ENCODE data around the gene SLK. TPM values are rescaled to one million over a fixed set of nuclear protein-coding genes. Genes with fewer than 3 reads are reported as not detected.
A peak's percentile ranks its signal among the peaks of the same experiment; 100 is the strongest.

Gene SLK
- total RNA-seq, 2 experiments from 2014 or later = 20.5 to 20.8 TPM

DNA sequence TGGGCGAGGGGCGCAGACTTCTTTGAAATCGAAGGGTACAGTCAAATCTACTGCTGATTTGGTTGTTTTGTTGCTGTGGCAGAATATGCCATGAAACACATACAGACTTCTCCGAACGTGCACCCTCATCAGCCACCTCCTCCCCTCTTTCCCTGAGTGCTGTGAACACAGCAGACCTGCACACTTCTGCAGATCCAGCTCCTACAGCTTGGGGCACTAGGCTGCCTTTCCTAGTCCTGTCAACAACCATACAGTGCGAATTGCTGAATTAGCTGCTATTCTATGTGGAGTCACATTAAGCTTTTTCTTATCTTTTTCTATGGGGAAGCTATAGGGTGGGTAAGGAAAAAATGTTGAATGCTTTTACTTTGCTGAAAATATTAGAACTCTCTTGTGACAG, 61.2 kb downstream of the SLK start:
- Mint-ChIP-seq H3K36me3 (ENCODE audit: low read depth) (peaks cover 76% of the 10 kb centered on the region), H3K27ac (peak overlapping the region; percentile 50), H3K4me1 (ENCODE audit: low read depth) (peaks cover 5% of the 10 kb centered on the region), H3K4me3 (no peak overlapping the region), H3K9me3 (no peaks in the 10 kb centered on the region), H3K27me3 (no peaks in the 10 kb centered on the region)
- ATAC-seq (ENCODE audit: poor library complexity) (peak; percentile 98), DNase-seq (peak in 7 of 14 experiments; percentile 11 to 57 (median 23))
- intact Hi-C loops (cut with DNase I, micrococcal nuclease) = loop anchor here in 1 of 2 experiments (1.0 to 10.0 kb wide), 3 partner anchors 95 to 179 kb away; no protein-coding TSS in a partner anchor
- TF ChIP-seq, protein P1, sequence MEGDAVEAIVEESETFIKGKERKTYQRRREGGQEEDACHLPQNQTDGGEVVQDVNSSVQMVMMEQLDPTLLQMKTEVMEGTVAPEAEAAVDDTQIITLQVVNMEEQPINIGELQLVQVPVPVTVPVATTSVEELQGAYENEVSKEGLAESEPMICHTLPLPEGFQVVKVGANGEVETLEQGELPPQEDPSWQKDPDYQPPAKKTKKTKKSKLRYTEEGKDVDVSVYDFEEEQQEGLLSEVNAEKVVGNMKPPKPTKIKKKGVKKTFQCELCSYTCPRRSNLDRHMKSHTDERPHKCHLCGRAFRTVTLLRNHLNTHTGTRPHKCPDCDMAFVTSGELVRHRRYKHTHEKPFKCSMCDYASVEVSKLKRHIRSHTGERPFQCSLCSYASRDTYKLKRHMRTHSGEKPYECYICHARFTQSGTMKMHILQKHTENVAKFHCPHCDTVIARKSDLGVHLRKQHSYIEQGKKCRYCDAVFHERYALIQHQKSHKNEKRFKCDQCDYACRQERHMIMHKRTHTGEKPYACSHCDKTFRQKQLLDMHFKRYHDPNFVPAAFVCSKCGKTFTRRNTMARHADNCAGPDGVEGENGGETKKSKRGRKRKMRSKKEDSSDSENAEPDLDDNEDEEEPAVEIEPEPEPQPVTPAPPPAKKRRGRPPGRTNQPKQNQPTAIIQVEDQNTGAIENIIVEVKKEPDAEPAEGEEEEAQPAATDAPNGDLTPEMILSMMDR (IDR thresholded peaks at IDR 0.05) = no peak
- H3K27ac ChIP-seq (ENCODE audit: low read depth in 1 of 2, low read length in 2 of 2) = no peak overlapping the region
- no peaks in the 10 kb centered on the region for H3K4me1 ChIP-seq (ENCODE audit: insufficient read depth, low read length)
- no peaks in the 10 kb centered on the region for H3K27me3 ChIP-seq (ENCODE audit: control insufficient read depth in 1 of 2, insufficient read depth in 2 of 2, low read length in 2 of 2)
- H3K36me3 ChIP-seq (ENCODE audit: insufficient read depth, low read length) = peaks cover 55% of the 10 kb centered on the region
- H3K4me3 ChIP-seq (ENCODE audit: low read length) = no peak overlapping the region
- CTCF ChIA-PET = interaction anchor here (1.0 to 1.5 kb wide), 6 partner anchors 20 to 140 kb away, joined by 3 to 6 read pairs (median 3); partner anchors contain the start of gene SFR1
- POLR2A ChIA-PET = interaction anchor here (1.1 kb wide), 1 partner anchor 117 kb away, joined by 5 read pairs; no protein-coding TSS in a partner anchor
- no peaks in the 10 kb centered on the region for H3K9me3 ChIP-seq (ENCODE audit: control insufficient read depth in 1 of 2, insufficient read depth in 1 of 2, low read length in 2 of 2)

DNA sequence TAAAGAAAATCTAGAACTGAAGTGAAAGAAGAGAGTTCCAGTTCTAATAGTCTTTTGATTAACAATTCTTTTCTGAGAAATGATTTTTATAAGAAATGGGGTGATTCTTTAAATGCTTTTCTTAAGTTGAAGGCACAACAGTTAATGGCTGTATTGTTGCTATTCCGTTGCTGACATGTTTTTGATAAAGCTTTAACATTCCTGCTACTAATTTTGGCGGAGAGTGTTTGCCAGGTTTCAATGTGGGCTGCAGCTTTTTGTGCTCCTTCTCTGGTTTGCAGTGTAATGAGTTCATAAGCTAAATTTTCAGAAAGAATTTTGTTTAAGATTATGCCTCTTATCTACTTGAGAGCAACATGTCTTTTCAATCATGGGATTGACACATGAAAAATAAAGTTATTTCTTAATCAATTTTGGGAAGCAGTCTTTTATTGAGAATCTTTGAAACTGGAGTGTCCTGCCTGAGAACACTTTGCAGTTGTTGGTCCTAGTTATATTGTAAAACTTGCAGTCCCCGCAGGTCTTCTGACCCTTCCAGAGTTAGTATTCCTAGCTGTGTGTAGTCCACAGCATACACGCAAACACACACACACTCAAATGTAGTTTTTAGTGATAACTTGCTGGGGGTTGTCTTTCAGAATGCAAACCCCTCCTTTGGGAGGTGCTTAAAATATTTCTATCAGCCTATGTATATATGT, 62.0 kb downstream of the SLK start:
- peak overlapping the region; percentile 50 for H3K27ac Mint-ChIP-seq
- TF ChIP-seq, protein P1 (IDR thresholded peaks at IDR 0.05) = no peak
- no peaks in the 10 kb centered on the region for H3K4me1 ChIP-seq (ENCODE audit: insufficient read depth, low read length)
- H3K4me3 ChIP-seq (ENCODE audit: low read length) = no peak overlapping the region
- H3K9me3 ChIP-seq (ENCODE audit: control insufficient read depth in 1 of 2, insufficient read depth in 1 of 2, low read length in 2 of 2) = no peaks in the 10 kb centered on the region
- no peak overlapping the region for H3K4me3 Mint-ChIP-seq
- H3K36me3 Mint-ChIP-seq (ENCODE audit: low read depth) = peaks cover 68% of the 10 kb centered on the region
- intact Hi-C loops (cut with DNase I, micrococcal nuclease) = loop anchor here in 1 of 2 experiments (1.0 to 10.0 kb wide), 3 partner anchors 94 to 178 kb away; no protein-coding TSS in a partner anchor
- H3K27me3 ChIP-seq (ENCODE audit: control insufficient read depth in 1 of 2, insufficient read depth in 2 of 2, low read length in 2 of 2) = no peaks in the 10 kb centered on the region
- no peaks in the 10 kb centered on the region for H3K27me3 Mint-ChIP-seq
- peaks cover 46% of the 10 kb centered on the region for H3K36me3 ChIP-seq (ENCODE audit: insufficient read depth, low read length)
- DNase-seq (no peak), ATAC-seq (ENCODE audit: poor library complexity) (no peak)
- H3K4me1 Mint-ChIP-seq (ENCODE audit: low read depth) = peaks cover 5% of the 10 kb centered on the region
- POLR2A ChIA-PET = interaction anchor here (1.1 to 1.4 kb wide), 2 partner anchors 118 to 141 kb away, joined by 3 to 5 read pairs; no protein-coding TSS in a partner anchor
- no peak overlapping the region for H3K27ac ChIP-seq (ENCODE audit: low read depth in 1 of 2, low read length in 2 of 2)
- CTCF ChIA-PET = interaction anchor here (1.0 to 1.5 kb wide), 6 partner anchors 21 to 141 kb away, joined by 3 to 6 read pairs (median 3); partner anchors contain the start of gene SFR1
- H3K9me3 Mint-ChIP-seq = no peaks in the 10 kb centered on the region

- H3K4me3 ChIP-seq (ENCODE audit: low read length) = no peak overlapping the region
- TF ChIP-seq, protein P1 (IDR thresholded peaks at IDR 0.05) = no peak
- no peak for DNase-seq
- Mint-ChIP-seq H3K9me3 (no peaks in the 10 kb centered on the region), H3K36me3 (ENCODE audit: low read depth) (peaks cover 63% of the 10 kb centered on the region), H3K27ac (no peak overlapping the region), H3K4me3 (no peak overlapping the region), H3K27me3 (no peaks in the 10 kb centered on the region), H3K4me1 (ENCODE audit: low read depth) (peaks cover 5% of the 10 kb centered on the region)
- ChIA-PET CTCF (no interaction called here), POLR2A (interaction anchor here (0.6 to 1.4 kb wide), 2 partner anchors 43 to 141 kb away, joined by 3 read pairs; no protein-coding TSS in a partner anchor)
- intact Hi-C loops (cut with DNase I, micrococcal nuclease) = loop anchor here in 1 of 2 experiments (5.0 to 10.0 kb wide), 2 partner anchors 145 to 178 kb away; no protein-coding TSS in a partner anchor
- H3K36me3 ChIP-seq (ENCODE audit: insufficient read depth, low read length) = peaks cover 41% of the 10 kb centered on the region
- H3K4me1 ChIP-seq (ENCODE audit: insufficient read depth, low read length) = no peaks in the 10 kb centered on the region
- no peaks in the 10 kb centered on the region for H3K27me3 ChIP-seq (ENCODE audit: control insufficient read depth in 1 of 2, insufficient read depth in 2 of 2, low read length in 2 of 2)
- H3K9me3 ChIP-seq (ENCODE audit: control insufficient read depth in 1 of 2, insufficient read depth in 1 of 2, low read length in 2 of 2) = no peaks in the 10 kb centered on the region
- H3K27ac ChIP-seq (ENCODE audit: low read depth in 1 of 2, low read length in 2 of 2) = no peak overlapping the region
- no peak for ATAC-seq (ENCODE audit: poor library complexity)
Measured at GRCh38 chr10:104029521-104029860, 62.6 kb downstream of the SLK start.
